H9 (cell line): ENCODE measurements around the gene GIGYF1. TPM values are rescaled to one million over a fixed set of nuclear protein-coding genes. Genes with fewer than 3 reads are reported as not detected.
A peak's percentile ranks its signal among the peaks of the same experiment; 100 is the strongest.

ENCODE experiments used
- DNase-seq: peaks from one replicate; pipeline ENCODE4 v3.0.0-alpha.2; 2017
- H2AFZ ChIP-seq: one replicate; pipeline ENCODE4 v1.6.1; 2013; ENCODE audit warnings: mild to moderate bottlenecking, low read length, control low read depth, moderate library complexity
- H2AK5ac ChIP-seq: 2 replicates; pipeline ENCODE4 v1.6.1; 2013; ENCODE audit warnings: low read length, control low read depth, mixed read lengths; ENCODE audit not compliant: insufficient read length
- H2BK120ac ChIP-seq: one replicate; pipeline ENCODE4 v1.6.1; 2013; ENCODE audit warnings: low read depth, mild to moderate bottlenecking, low read length, control low read depth, inconsistent platforms; ENCODE audit not compliant: poor library complexity, severe bottlenecking
- H2BK12ac ChIP-seq: 2 replicates; pipeline ENCODE4 v1.6.1; 2013; ENCODE audit warnings: low read length, control low read depth, mixed read lengths, low read depth; ENCODE audit not compliant: insufficient read length
- H2BK15ac ChIP-seq: 2 replicates; pipeline ENCODE4 v1.6.1; 2013; ENCODE audit warnings: low read depth, low read length, control low read depth
- H2BK20ac ChIP-seq: one replicate; pipeline ENCODE4 v1.6.1; 2013; ENCODE audit warnings: low read depth, mild to moderate bottlenecking, low read length, control low read depth, inconsistent platforms; ENCODE audit not compliant: poor library complexity, severe bottlenecking
- H2BK5ac ChIP-seq: 2 replicates; pipeline ENCODE4 v1.6.1; 2013; ENCODE audit warnings: low read length, control low read depth, mixed read lengths; ENCODE audit not compliant: insufficient read length
- H3K14ac ChIP-seq: 2 replicates; pipeline ENCODE4 v1.6.1; 2013; ENCODE audit warnings: low read length, control low read depth; ENCODE audit not compliant: insufficient read depth
- H3K18ac ChIP-seq: 2 replicates; pipeline ENCODE4 v1.6.1; 2013; ENCODE audit warnings: low read depth, mild to moderate bottlenecking, mixed read lengths, low read length, control low read depth; ENCODE audit not compliant: insufficient read length
- H3K23ac ChIP-seq: 2 replicates; pipeline ENCODE4 v1.6.1; 2013; ENCODE audit warnings: low read length, control low read depth, mixed read lengths, low read depth; ENCODE audit not compliant: insufficient read length
- H3K23me2 ChIP-seq: 2 replicates; pipeline ENCODE4 v1.6.1; 2013; ENCODE audit warnings: low read depth, mild to moderate bottlenecking, mixed read lengths, low read length, control low read depth; ENCODE audit not compliant: insufficient read length, poor library complexity, severe bottlenecking
- H3K27ac ChIP-seq: 2 replicates; pipeline ENCODE4 v1.5.1; 2013; ENCODE audit warnings: low read length, control low read depth, mixed read lengths, low read depth; ENCODE audit not compliant: insufficient read length
- H3K27me3 ChIP-seq: 2 replicates; pipeline ENCODE4 v1.6.1; 2013; ENCODE audit warnings: low read length, control low read depth, inconsistent platforms; ENCODE audit not compliant: insufficient read depth
- H3K4ac ChIP-seq: 2 replicates; pipeline ENCODE4 v1.6.1; 2013; ENCODE audit warnings: low read depth, mild to moderate bottlenecking, control low read depth, inconsistent platforms, low read length, moderate library complexity
- H3K4me1 ChIP-seq: 2 replicates; pipeline ENCODE4 v1.6.1; 2013; ENCODE audit warnings: low read length, control low read depth, inconsistent platforms; ENCODE audit not compliant: insufficient read depth
- H3K4me2 ChIP-seq: 2 replicates; pipeline ENCODE4 v1.6.1; 2013; ENCODE audit warnings: low read length, control low read depth, mixed read lengths; ENCODE audit not compliant: insufficient read length, insufficient read depth
- H3K56ac ChIP-seq: 2 replicates; pipeline ENCODE4 v1.6.1; 2013; ENCODE audit warnings: low read depth, mild to moderate bottlenecking, mixed read lengths, low read length, control low read depth; ENCODE audit not compliant: insufficient read length
- H3K79me1 ChIP-seq: 2 replicates; pipeline ENCODE4 v1.6.1; 2013; ENCODE audit warnings: low read depth, mild to moderate bottlenecking, moderate library complexity, low read length, control low read depth, inconsistent platforms; ENCODE audit not compliant: insufficient read depth, poor library complexity, severe bottlenecking
- H3K79me2 ChIP-seq: 2 replicates; pipeline ENCODE4 v1.6.1; 2013; ENCODE audit warnings: low read length, control low read depth, inconsistent platforms; ENCODE audit not compliant: insufficient read depth
- H3K9ac ChIP-seq: 2 replicates; pipeline ENCODE4 v1.6.1; 2013; ENCODE audit warnings: low read length, control low read depth, mixed read lengths; ENCODE audit not compliant: insufficient read length; ENCODE audit errors: extremely low read depth
- H3K9me3 ChIP-seq: one replicate; pipeline ENCODE4 v1.6.1; 2013; ENCODE audit warnings: low read depth, low read length, inconsistent platforms; ENCODE audit not compliant: control insufficient read depth
- H3T11ph ChIP-seq: one replicate; pipeline ENCODE4 v1.6.1; 2013; ENCODE audit warnings: mild to moderate bottlenecking, low read length, control low read depth, inconsistent platforms
- H4K20me1 ChIP-seq: one replicate; pipeline ENCODE4 v1.6.1; 2013; ENCODE audit not compliant: control insufficient read depth, insufficient read length, insufficient read depth
- H4K5ac ChIP-seq: 2 replicates; pipeline ENCODE4 v1.6.1; 2013; ENCODE audit warnings: low read depth, mild to moderate bottlenecking, mixed read lengths, low read length, control low read depth; ENCODE audit not compliant: insufficient read length
- H4K8ac ChIP-seq: replicated peaks from 2 replicates; pipeline ENCODE4 v1.6.1; 2013; ENCODE audit warnings: low read length, control low read depth, mixed read lengths, low read depth; ENCODE audit not compliant: insufficient read length
- H4K91ac ChIP-seq: 2 replicates; pipeline ENCODE4 v1.6.1; 2013; ENCODE audit warnings: low read depth, mild to moderate bottlenecking, moderate library complexity, mixed read lengths, low read length, control low read depth; ENCODE audit not compliant: insufficient read length
- H3K27ac Mint-ChIP-seq, 3 experiments: 2 replicates in 2 of 3; 3 replicates in 1 of 3; pipeline ENCODE4 v1.8.0; 2020 to 2021; ENCODE audit warnings: mixed read lengths in 3 of 3, mild to moderate bottlenecking in 1 of 3, moderate library complexity in 1 of 3
- H3K27me3 Mint-ChIP-seq: 2 replicates; pipeline ENCODE4 v1.8.0; 2021; ENCODE audit warnings: low read depth, mild to moderate bottlenecking, moderate library complexity, mixed read lengths
- H3K36me3 Mint-ChIP-seq, 3 experiments: 2 replicates in 2 of 3; 3 replicates in 1 of 3; pipeline ENCODE4 v1.8.0; 2020 to 2021; ENCODE audit warnings: low read depth in 3 of 3, mixed read lengths in 3 of 3; ENCODE audit not compliant: insufficient read depth in 1 of 3
- H3K4me1 Mint-ChIP-seq, 2 experiments: 2 replicates each; pipeline ENCODE4 v1.8.0; 2020; ENCODE audit warnings: mixed read lengths in 2 of 2
- H3K4me3 Mint-ChIP-seq, 2 experiments: 2 replicates in 1 of 2; 3 replicates in 1 of 2; pipeline ENCODE4 v1.8.0; 2020 to 2021; ENCODE audit warnings: mild to moderate bottlenecking in 2 of 2, mixed read lengths in 2 of 2, moderate library complexity in 1 of 2
- H3K9me3 Mint-ChIP-seq, 2 experiments: 2 replicates in 1 of 2; 3 replicates in 1 of 2; pipeline ENCODE4 v1.8.0; 2020; ENCODE audit warnings: mild to moderate bottlenecking in 2 of 2, mixed read lengths in 2 of 2, moderate library complexity in 1 of 2
- CTCF ChIP-seq: fragments of 200-600 bp; sonication (generic); conservative IDR thresholded peaks from 3 replicates; pipeline ENCODE4 v1.8.0; 2021; ENCODE audit warnings: antibody characterized with exemption, mild to moderate bottlenecking
- WGBS: extraction: QIAGEN DNeasy Blood & Tissue Kit; methylation state at CpG from one replicate; pipeline ENCODE4 v1.1.7; 2013; ENCODE audit warnings: missing lambda C conversion rate, low lambda C conversion rate, mixed read lengths; ENCODE audit not compliant: insufficient read length; ENCODE audit errors: extremely low coverage; 5-methylcytosine and 5-hydroxymethylcytosine counted together
- total RNA-seq: library from RNA; stranded (reverse); gene quantifications from 2 replicates; pipeline ENCODE4 v1.2.1, GENCODE V29; 2021

GIGYF1 gene
- total RNA-seq, 1 experiment from 2014 or later, result 104 TPM

GRCh38 chr7:100642534-100642907 is 51.5 kb downstream of the GIGYF1 start:
- no peak overlapping the region for H2BK5ac ChIP-seq
- no CpG with 5 or more reads among the region's 11 CpGs for WGBS

More at GRCh38 chr7:100642534-100642907, 51.5 kb downstream of the GIGYF1 start:
- Histone ChIP-seq H3K23ac (no peak overlapping the region), H3K9ac (no peak overlapping the region), H2BK120ac (no peak overlapping the region), H2BK15ac (no peak overlapping the region), H3K79me1 (no peaks in the 10 kb centered on the region), H2AK5ac (no peak overlapping the region), H3K14ac (no peak overlapping the region), H3K27ac (no peak overlapping the region), H3K9me3 (no peaks in the 10 kb centered on the region), H3K4ac (no peak overlapping the region), H2BK12ac (no peak overlapping the region), H3K18ac (no peak overlapping the region), H3K79me2 (no peaks in the 10 kb centered on the region), H3K27me3 (no peaks in the 10 kb centered on the region), H2AFZ (no peak overlapping the region), H2BK20ac (no peak overlapping the region), H3K56ac (no peak overlapping the region), H3T11ph (no peak overlapping the region), H4K20me1 (no peaks in the 10 kb centered on the region), H3K4me2 (no peak overlapping the region), H4K91ac (no peak overlapping the region), H3K4me1 (no peaks in the 10 kb centered on the region), H4K8ac (no peak overlapping the region), H4K5ac (no peak overlapping the region), H3K23me2 (no peaks in the 10 kb centered on the region)
- H3K36me3 Mint-ChIP-seq, result no peaks in the 10 kb centered on the region
- H3K4me1 Mint-ChIP-seq, result peaks cover 10 to 43% of the 10 kb centered on the region in 2 experiments
- H3K27ac Mint-ChIP-seq, result no peak overlapping the region
- no peaks in the 10 kb centered on the region for H3K9me3 Mint-ChIP-seq
- TF ChIP-seq CTCF, result no peak
- peaks cover 14% of the 10 kb centered on the region for H3K27me3 Mint-ChIP-seq
- no peak overlapping the region for H3K4me3 Mint-ChIP-seq
- peak; percentile 70 for DNase-seq
